ENCODE data around the gene WDR48. TPM values are rescaled to one million over a fixed set of nuclear protein-coding genes. Genes with fewer than 3 reads are reported as not detected.

The WDR48 gene
- total RNA-seq, 1 donor from 2014 or later, result 38.5 TPM

DNA sequence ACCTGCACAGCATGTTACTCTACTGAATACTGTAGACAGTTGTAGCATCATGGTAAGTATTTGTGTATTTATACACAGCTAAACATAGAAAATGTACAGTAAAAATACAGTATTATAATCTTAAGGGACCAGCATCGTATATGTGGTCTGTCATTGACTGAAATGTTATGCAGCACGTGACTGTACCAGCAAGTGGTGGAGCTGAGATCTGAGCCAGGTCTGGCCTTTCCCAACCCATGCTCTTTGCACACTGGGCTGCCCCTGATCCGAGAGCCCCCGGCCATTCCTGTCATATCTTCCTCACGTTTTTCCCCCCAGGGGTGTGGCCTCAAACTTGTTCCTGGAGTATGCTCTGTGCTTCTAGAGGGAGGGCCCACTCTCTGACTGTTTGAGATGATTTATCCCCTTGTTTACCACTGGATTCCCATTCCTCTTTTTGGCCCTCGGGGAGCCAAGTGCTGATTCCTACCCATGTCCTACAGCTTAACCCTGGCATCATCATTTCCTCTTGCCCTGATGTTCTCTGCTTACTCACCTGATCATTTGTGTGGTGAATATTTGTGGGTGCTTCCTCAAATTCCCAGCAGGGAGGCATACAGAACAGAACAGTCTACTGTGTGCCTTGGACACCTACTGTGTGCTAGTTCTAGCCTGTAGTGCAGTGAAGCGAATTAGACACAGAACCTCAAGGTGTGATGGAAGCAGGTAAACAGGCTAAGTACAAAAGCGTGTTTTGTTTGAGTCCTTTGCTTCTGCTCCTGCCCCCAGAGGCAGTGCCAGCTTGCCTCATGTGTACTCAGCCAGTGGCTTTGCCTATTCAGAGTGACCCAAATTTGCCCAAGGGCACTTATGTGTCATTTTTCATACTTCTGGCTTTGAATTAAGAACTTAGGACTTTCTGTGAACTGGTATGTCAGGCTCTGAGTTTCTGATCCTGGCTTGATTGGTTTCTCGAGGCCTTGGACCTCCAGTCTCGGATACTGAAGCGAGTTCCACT, 80.6 kb downstream of the WDR48 start:
- Mint-ChIP-seq H3K4me3 (ENCODE audit: unreplicated experiment) (no peak overlapping the region), H3K9me3 (ENCODE audit: unreplicated experiment) (no peaks in the 10 kb centered on the region), H3K4me1 (ENCODE audit: low read depth, unreplicated experiment) (no peaks in the 10 kb centered on the region), H3K27me3 (ENCODE audit: low read depth, unreplicated experiment) (peaks cover 17% of the 10 kb centered on the region), H3K36me3 (ENCODE audit: low read depth, unreplicated experiment) (peaks cover 14% of the 10 kb centered on the region), H3K27ac (ENCODE audit: unreplicated experiment) (no peak overlapping the region)
- DNase-seq (ENCODE audit: low read depth), result no peak
- no peaks in the 10 kb centered on the region for H3K9me3 ChIP-seq (ENCODE audit: insufficient read depth, low read depth, low read length)
- H3K9ac ChIP-seq (ENCODE audit: low read length), result no peak overlapping the region
- no peaks in the 10 kb centered on the region for H3K27me3 ChIP-seq (ENCODE audit: insufficient read depth, low read length)
- H3K79me2 ChIP-seq (ENCODE audit: insufficient read depth, low read length), result no peaks in the 10 kb centered on the region
- no peak overlapping the region for H3K4me3 ChIP-seq (ENCODE audit: insufficient read depth, low read depth, low read length)
- peaks cover 3% of the 10 kb centered on the region for H4K20me1 ChIP-seq (ENCODE audit: insufficient read depth, low read length)
- H2AFZ ChIP-seq (ENCODE audit: low read depth, low read length), result no peak overlapping the region
- H3K4me1 ChIP-seq (ENCODE audit: insufficient read depth, low read length), result no peaks in the 10 kb centered on the region
- H3K27ac ChIP-seq (ENCODE audit: low read depth, low read length), result no peak overlapping the region
- H3K36me3 ChIP-seq (ENCODE audit: insufficient read depth, low read length), result peaks cover 2% of the 10 kb centered on the region
- FAIRE-seq, result peak; percentile 9
- H3K4me2 ChIP-seq (ENCODE audit: low read length), result no peak overlapping the region
- TF ChIP-seq, protein P1, sequence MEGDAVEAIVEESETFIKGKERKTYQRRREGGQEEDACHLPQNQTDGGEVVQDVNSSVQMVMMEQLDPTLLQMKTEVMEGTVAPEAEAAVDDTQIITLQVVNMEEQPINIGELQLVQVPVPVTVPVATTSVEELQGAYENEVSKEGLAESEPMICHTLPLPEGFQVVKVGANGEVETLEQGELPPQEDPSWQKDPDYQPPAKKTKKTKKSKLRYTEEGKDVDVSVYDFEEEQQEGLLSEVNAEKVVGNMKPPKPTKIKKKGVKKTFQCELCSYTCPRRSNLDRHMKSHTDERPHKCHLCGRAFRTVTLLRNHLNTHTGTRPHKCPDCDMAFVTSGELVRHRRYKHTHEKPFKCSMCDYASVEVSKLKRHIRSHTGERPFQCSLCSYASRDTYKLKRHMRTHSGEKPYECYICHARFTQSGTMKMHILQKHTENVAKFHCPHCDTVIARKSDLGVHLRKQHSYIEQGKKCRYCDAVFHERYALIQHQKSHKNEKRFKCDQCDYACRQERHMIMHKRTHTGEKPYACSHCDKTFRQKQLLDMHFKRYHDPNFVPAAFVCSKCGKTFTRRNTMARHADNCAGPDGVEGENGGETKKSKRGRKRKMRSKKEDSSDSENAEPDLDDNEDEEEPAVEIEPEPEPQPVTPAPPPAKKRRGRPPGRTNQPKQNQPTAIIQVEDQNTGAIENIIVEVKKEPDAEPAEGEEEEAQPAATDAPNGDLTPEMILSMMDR (IDR thresholded peaks at IDR 0.05; ENCODE audit: insufficient read depth, low read depth, low read length), result no peak
- no peak for TF ChIP-seq EZH2 (IDR thresholded peaks at IDR 0.05; ENCODE audit: insufficient read depth, low read length)

DNA sequence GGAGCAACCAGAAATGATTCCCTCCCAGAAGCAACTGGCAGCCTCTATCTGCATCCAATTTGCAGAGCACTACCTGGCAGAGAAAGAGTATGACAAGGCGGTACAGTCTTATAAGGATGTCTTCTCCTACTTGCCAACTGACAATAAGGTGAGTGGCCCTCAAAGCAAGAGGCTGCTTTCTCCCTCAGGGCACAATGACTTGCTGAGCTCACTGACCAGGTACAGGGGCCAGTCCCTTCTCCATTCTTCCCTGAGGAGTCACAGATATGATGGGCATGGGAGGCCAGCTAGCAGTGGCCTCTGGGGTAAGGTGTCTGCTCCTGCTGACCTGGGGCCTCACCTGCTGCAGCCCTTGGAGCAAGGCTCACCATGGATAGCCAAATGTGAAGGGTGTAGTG, 81.3 kb downstream of the WDR48 start:
- Histone ChIP-seq H3K9me3 (ENCODE audit: insufficient read depth, low read depth, low read length) (no peaks in the 10 kb centered on the region), H2AFZ (ENCODE audit: low read depth, low read length) (no peak overlapping the region), H3K4me2 (ENCODE audit: low read length) (no peak overlapping the region), H3K4me1 (ENCODE audit: insufficient read depth, low read length) (no peaks in the 10 kb centered on the region), H3K27me3 (ENCODE audit: insufficient read depth, low read length) (no peaks in the 10 kb centered on the region), H4K20me1 (ENCODE audit: insufficient read depth, low read length) (peaks cover 9% of the 10 kb centered on the region), H3K4me3 (ENCODE audit: insufficient read depth, low read depth, low read length) (no peak overlapping the region), H3K27ac (ENCODE audit: low read depth, low read length) (no peak overlapping the region), H3K9ac (ENCODE audit: low read length) (no peak overlapping the region), H3K36me3 (ENCODE audit: insufficient read depth, low read length) (peaks cover 2% of the 10 kb centered on the region), H3K79me2 (ENCODE audit: insufficient read depth, low read length) (no peaks in the 10 kb centered on the region)
- FAIRE-seq (no peak), DNase-seq (ENCODE audit: low read depth) (no peak)
- H3K4me3 Mint-ChIP-seq (ENCODE audit: unreplicated experiment), result no peak overlapping the region
- H3K27me3 Mint-ChIP-seq (ENCODE audit: low read depth, unreplicated experiment), result peaks cover 17% of the 10 kb centered on the region
- no peak overlapping the region for H3K27ac Mint-ChIP-seq (ENCODE audit: unreplicated experiment)
- peaks cover 18% of the 10 kb centered on the region for H3K36me3 Mint-ChIP-seq (ENCODE audit: low read depth, unreplicated experiment)
- H3K9me3 Mint-ChIP-seq (ENCODE audit: unreplicated experiment), result no peaks in the 10 kb centered on the region
- TF ChIP-seq EZH2 (IDR thresholded peaks at IDR 0.05; ENCODE audit: insufficient read depth, low read length), result no peak
- TF ChIP-seq, protein P1 (IDR thresholded peaks at IDR 0.05; ENCODE audit: insufficient read depth, low read depth, low read length), result no peak
- H3K4me1 Mint-ChIP-seq (ENCODE audit: low read depth, unreplicated experiment), result no peaks in the 10 kb centered on the region

DNA sequence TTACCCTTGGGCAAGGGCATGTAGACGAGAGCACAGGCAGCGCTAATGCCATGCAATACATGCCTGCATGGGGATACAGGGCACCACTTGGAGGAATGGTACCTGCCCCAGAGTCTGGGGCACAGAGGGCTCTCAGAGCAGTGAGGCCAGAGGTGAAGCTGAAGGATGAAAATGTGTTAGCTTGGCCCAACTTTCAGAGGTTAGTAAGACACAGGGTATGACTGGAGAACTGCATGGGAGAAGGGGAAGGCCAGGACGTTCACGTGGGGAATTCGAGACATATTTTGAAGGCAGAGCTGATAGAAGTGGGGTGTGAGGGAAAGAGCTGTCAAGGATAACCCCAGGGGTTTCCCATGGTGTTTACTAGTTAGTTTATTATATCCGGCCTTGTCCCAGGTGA, 82.0 kb downstream of the WDR48 start:
- DNase-seq (ENCODE audit: low read depth), result no peak
- H3K9ac ChIP-seq (ENCODE audit: low read length), result no peak overlapping the region
- no peaks in the 10 kb centered on the region for H3K79me2 ChIP-seq (ENCODE audit: insufficient read depth, low read length)
- FAIRE-seq, result no peak
- no peak overlapping the region for H3K4me3 ChIP-seq (ENCODE audit: insufficient read depth, low read depth, low read length)
- peaks cover 16% of the 10 kb centered on the region for H4K20me1 ChIP-seq (ENCODE audit: insufficient read depth, low read length)
- H3K36me3 ChIP-seq (ENCODE audit: insufficient read depth, low read length), result peaks cover 2% of the 10 kb centered on the region
- TF ChIP-seq EZH2 (IDR thresholded peaks at IDR 0.05; ENCODE audit: insufficient read depth, low read length), result no peak
- TF ChIP-seq, protein P1 (IDR thresholded peaks at IDR 0.05; ENCODE audit: insufficient read depth, low read depth, low read length), result no peak
- no peak overlapping the region for H3K4me2 ChIP-seq (ENCODE audit: low read length)
- peaks cover 4% of the 10 kb centered on the region for H3K4me1 Mint-ChIP-seq (ENCODE audit: low read depth, unreplicated experiment)
- peaks cover 19% of the 10 kb centered on the region for H3K36me3 Mint-ChIP-seq (ENCODE audit: low read depth, unreplicated experiment)
- H2AFZ ChIP-seq (ENCODE audit: low read depth, low read length), result no peak overlapping the region
- no peak overlapping the region for H3K27ac ChIP-seq (ENCODE audit: low read depth, low read length)
- H3K27me3 Mint-ChIP-seq (ENCODE audit: low read depth, unreplicated experiment), result peaks cover 16% of the 10 kb centered on the region
- no peaks in the 10 kb centered on the region for H3K27me3 ChIP-seq (ENCODE audit: insufficient read depth, low read length)
- no peak overlapping the region for H3K4me3 Mint-ChIP-seq (ENCODE audit: unreplicated experiment)
- H3K27ac Mint-ChIP-seq (ENCODE audit: unreplicated experiment), result peak overlapping the region; percentile 34
- H3K4me1 ChIP-seq (ENCODE audit: insufficient read depth, low read length), result no peaks in the 10 kb centered on the region
- no peaks in the 10 kb centered on the region for H3K9me3 Mint-ChIP-seq (ENCODE audit: unreplicated experiment)
- no peaks in the 10 kb centered on the region for H3K9me3 ChIP-seq (ENCODE audit: insufficient read depth, low read depth, low read length)

Data from astrocyte (in vitro differentiated cells and primary cell).